H9 (cell line): ENCODE data around the gene MTX3. TPM values are rescaled to one million over a fixed set of nuclear protein-coding genes. Genes with fewer than 3 reads are reported as not detected.

Source experiments
- DNase-seq: peaks from one replicate; pipeline ENCODE4 v3.0.0-alpha.2; 2017
- H2AFZ ChIP-seq: one replicate; pipeline ENCODE4 v1.6.1; 2013; ENCODE audit warnings: mild to moderate bottlenecking, low read length, control low read depth, moderate library complexity
- H2AK5ac ChIP-seq: 2 replicates; pipeline ENCODE4 v1.6.1; 2013; ENCODE audit warnings: low read length, control low read depth, mixed read lengths; ENCODE audit not compliant: insufficient read length
- H2BK120ac ChIP-seq: one replicate; pipeline ENCODE4 v1.6.1; 2013; ENCODE audit warnings: low read depth, mild to moderate bottlenecking, low read length, control low read depth, inconsistent platforms; ENCODE audit not compliant: poor library complexity, severe bottlenecking
- H2BK12ac ChIP-seq: 2 replicates; pipeline ENCODE4 v1.6.1; 2013; ENCODE audit warnings: low read length, control low read depth, mixed read lengths, low read depth; ENCODE audit not compliant: insufficient read length
- H2BK15ac ChIP-seq: 2 replicates; pipeline ENCODE4 v1.6.1; 2013; ENCODE audit warnings: low read depth, low read length, control low read depth
- H2BK20ac ChIP-seq: one replicate; pipeline ENCODE4 v1.6.1; 2013; ENCODE audit warnings: low read depth, mild to moderate bottlenecking, low read length, control low read depth, inconsistent platforms; ENCODE audit not compliant: poor library complexity, severe bottlenecking
- H2BK5ac ChIP-seq: 2 replicates; pipeline ENCODE4 v1.6.1; 2013; ENCODE audit warnings: low read length, control low read depth, mixed read lengths; ENCODE audit not compliant: insufficient read length
- H3K14ac ChIP-seq: 2 replicates; pipeline ENCODE4 v1.6.1; 2013; ENCODE audit warnings: low read length, control low read depth; ENCODE audit not compliant: insufficient read depth
- H3K18ac ChIP-seq: 2 replicates; pipeline ENCODE4 v1.6.1; 2013; ENCODE audit warnings: low read depth, mild to moderate bottlenecking, mixed read lengths, low read length, control low read depth; ENCODE audit not compliant: insufficient read length
- H3K23ac ChIP-seq: 2 replicates; pipeline ENCODE4 v1.6.1; 2013; ENCODE audit warnings: low read length, control low read depth, mixed read lengths, low read depth; ENCODE audit not compliant: insufficient read length
- H3K23me2 ChIP-seq: 2 replicates; pipeline ENCODE4 v1.6.1; 2013; ENCODE audit warnings: low read depth, mild to moderate bottlenecking, mixed read lengths, low read length, control low read depth; ENCODE audit not compliant: insufficient read length, poor library complexity, severe bottlenecking
- H3K27ac ChIP-seq: 2 replicates; pipeline ENCODE4 v1.5.1; 2013; ENCODE audit warnings: low read length, control low read depth, mixed read lengths, low read depth; ENCODE audit not compliant: insufficient read length
- H3K27me3 ChIP-seq: 2 replicates; pipeline ENCODE4 v1.6.1; 2013; ENCODE audit warnings: low read length, control low read depth, inconsistent platforms; ENCODE audit not compliant: insufficient read depth
- H3K4ac ChIP-seq: 2 replicates; pipeline ENCODE4 v1.6.1; 2013; ENCODE audit warnings: low read depth, mild to moderate bottlenecking, control low read depth, inconsistent platforms, low read length, moderate library complexity
- H3K4me1 ChIP-seq: 2 replicates; pipeline ENCODE4 v1.6.1; 2013; ENCODE audit warnings: low read length, control low read depth, inconsistent platforms; ENCODE audit not compliant: insufficient read depth
- H3K4me2 ChIP-seq: 2 replicates; pipeline ENCODE4 v1.6.1; 2013; ENCODE audit warnings: low read length, control low read depth, mixed read lengths; ENCODE audit not compliant: insufficient read length, insufficient read depth
- H3K56ac ChIP-seq: 2 replicates; pipeline ENCODE4 v1.6.1; 2013; ENCODE audit warnings: low read depth, mild to moderate bottlenecking, mixed read lengths, low read length, control low read depth; ENCODE audit not compliant: insufficient read length
- H3K79me1 ChIP-seq: 2 replicates; pipeline ENCODE4 v1.6.1; 2013; ENCODE audit warnings: low read depth, mild to moderate bottlenecking, moderate library complexity, low read length, control low read depth, inconsistent platforms; ENCODE audit not compliant: insufficient read depth, poor library complexity, severe bottlenecking
- H3K79me2 ChIP-seq: 2 replicates; pipeline ENCODE4 v1.6.1; 2013; ENCODE audit warnings: low read length, control low read depth, inconsistent platforms; ENCODE audit not compliant: insufficient read depth
- H3K9ac ChIP-seq: 2 replicates; pipeline ENCODE4 v1.6.1; 2013; ENCODE audit warnings: low read length, control low read depth, mixed read lengths; ENCODE audit not compliant: insufficient read length; ENCODE audit errors: extremely low read depth
- H3K9me3 ChIP-seq: one replicate; pipeline ENCODE4 v1.6.1; 2013; ENCODE audit warnings: low read depth, low read length, inconsistent platforms; ENCODE audit not compliant: control insufficient read depth
- H3T11ph ChIP-seq: one replicate; pipeline ENCODE4 v1.6.1; 2013; ENCODE audit warnings: mild to moderate bottlenecking, low read length, control low read depth, inconsistent platforms
- H4K20me1 ChIP-seq: one replicate; pipeline ENCODE4 v1.6.1; 2013; ENCODE audit not compliant: control insufficient read depth, insufficient read length, insufficient read depth
- H4K5ac ChIP-seq: 2 replicates; pipeline ENCODE4 v1.6.1; 2013; ENCODE audit warnings: low read depth, mild to moderate bottlenecking, mixed read lengths, low read length, control low read depth; ENCODE audit not compliant: insufficient read length
- H4K8ac ChIP-seq: replicated peaks from 2 replicates; pipeline ENCODE4 v1.6.1; 2013; ENCODE audit warnings: low read length, control low read depth, mixed read lengths, low read depth; ENCODE audit not compliant: insufficient read length
- H4K91ac ChIP-seq: 2 replicates; pipeline ENCODE4 v1.6.1; 2013; ENCODE audit warnings: low read depth, mild to moderate bottlenecking, moderate library complexity, mixed read lengths, low read length, control low read depth; ENCODE audit not compliant: insufficient read length
- H3K27ac Mint-ChIP-seq, 3 experiments: 2 replicates in 2 of 3; 3 replicates in 1 of 3; pipeline ENCODE4 v1.8.0; 2020 to 2021; ENCODE audit warnings: mixed read lengths in 3 of 3, mild to moderate bottlenecking in 1 of 3, moderate library complexity in 1 of 3
- H3K27me3 Mint-ChIP-seq: 2 replicates; pipeline ENCODE4 v1.8.0; 2021; ENCODE audit warnings: low read depth, mild to moderate bottlenecking, moderate library complexity, mixed read lengths
- H3K36me3 Mint-ChIP-seq, 3 experiments: 2 replicates in 2 of 3; 3 replicates in 1 of 3; pipeline ENCODE4 v1.8.0; 2020 to 2021; ENCODE audit warnings: low read depth in 3 of 3, mixed read lengths in 3 of 3; ENCODE audit not compliant: insufficient read depth in 1 of 3
- H3K4me1 Mint-ChIP-seq, 2 experiments: 2 replicates each; pipeline ENCODE4 v1.8.0; 2020; ENCODE audit warnings: mixed read lengths in 2 of 2
- H3K4me3 Mint-ChIP-seq, 2 experiments: 2 replicates in 1 of 2; 3 replicates in 1 of 2; pipeline ENCODE4 v1.8.0; 2020 to 2021; ENCODE audit warnings: mild to moderate bottlenecking in 2 of 2, mixed read lengths in 2 of 2, moderate library complexity in 1 of 2
- H3K9me3 Mint-ChIP-seq, 2 experiments: 2 replicates in 1 of 2; 3 replicates in 1 of 2; pipeline ENCODE4 v1.8.0; 2020; ENCODE audit warnings: mild to moderate bottlenecking in 2 of 2, mixed read lengths in 2 of 2, moderate library complexity in 1 of 2
- CTCF ChIP-seq: fragments of 200-600 bp; sonication (generic); conservative IDR thresholded peaks from 3 replicates; pipeline ENCODE4 v1.8.0; 2021; ENCODE audit warnings: antibody characterized with exemption, mild to moderate bottlenecking
- WGBS: extraction: QIAGEN DNeasy Blood & Tissue Kit; methylation state at CpG from one replicate; pipeline ENCODE4 v1.1.7; 2013; ENCODE audit warnings: missing lambda C conversion rate, low lambda C conversion rate, mixed read lengths; ENCODE audit not compliant: insufficient read length; ENCODE audit errors: extremely low coverage; 5-methylcytosine and 5-hydroxymethylcytosine counted together
- total RNA-seq: library from RNA; stranded (reverse); gene quantifications from 2 replicates; pipeline ENCODE4 v1.2.1, GENCODE V29; 2021

MTX3 gene
- total RNA-seq, 1 experiment from 2014 or later: 24.1 TPM

- no peak overlapping the region for H3K4ac ChIP-seq
- no peak overlapping the region for H2BK120ac ChIP-seq
- Mint-ChIP-seq H3K27me3 (peaks cover 1% of the 10 kb centered on the region; the same call in 1 of the 2 replicates), H3K4me1 (peaks cover 25 to 27% of the 10 kb centered on the region in 2 experiments), H3K27ac (peak overlapping the region in 2 of 3 experiments; percentile 21 to 43; a peak in 3 of 7 replicates), H3K4me3 (no peak overlapping the region), H3K9me3 (peaks cover 0 to 4% of the 10 kb centered on the region in 2 experiments; a peak in 1 of 5 replicates), H3K36me3 (peaks cover 0 to 4% (median 0%) of the 10 kb centered on the region in 3 experiments; a peak in 1 of 7 replicates)
- H2BK20ac ChIP-seq: no peak overlapping the region
- no peaks in the 10 kb centered on the region for H3K79me2 ChIP-seq
- no peak for DNase-seq
- no peak overlapping the region for H4K8ac ChIP-seq
- no peaks in the 10 kb centered on the region for H3K9me3 ChIP-seq
- no peaks in the 10 kb centered on the region for H3K23me2 ChIP-seq
- H4K91ac ChIP-seq: no peak overlapping the region
- no peaks in the 10 kb centered on the region for H3K27me3 ChIP-seq
- no peaks in the 10 kb centered on the region for H3K79me1 ChIP-seq
- H2AFZ ChIP-seq: no peak overlapping the region
- no peak overlapping the region for H3K18ac ChIP-seq
- H3K27ac ChIP-seq: no peak overlapping the region
- H4K5ac ChIP-seq: no peak overlapping the region
- no peaks in the 10 kb centered on the region for H3K4me1 ChIP-seq
- no peak overlapping the region for H2BK5ac ChIP-seq
- H3K4me2 ChIP-seq: no peak overlapping the region
- H3T11ph ChIP-seq: no peak overlapping the region
- H3K23ac ChIP-seq: no peak overlapping the region
- TF ChIP-seq CTCF: no peak
- no peak overlapping the region for H3K9ac ChIP-seq
- H3K14ac ChIP-seq: no peak overlapping the region
- no peak overlapping the region for H2AK5ac ChIP-seq
- H2BK12ac ChIP-seq: no peak overlapping the region
- no peaks in the 10 kb centered on the region for H4K20me1 ChIP-seq
- WGBS: no CpG with 5 or more reads among the region's 5 CpGs
- H3K56ac ChIP-seq: no peak overlapping the region
- H2BK15ac ChIP-seq: no peak overlapping the region
These were observed 35.6 kb downstream of the MTX3 start for GRCh38 chr5:79955356-79955895.
